SU-DHL-6 (cell line): ENCODE measurements around the gene ZFYVE27.

ENCODE experiments used
- H2AFZ ChIP-seq: fragments of 200-600 bp; sonication (generic); 2 replicates; pipeline ENCODE4 v1.6.1; 2014; ENCODE audit warnings: low read depth, mild to moderate bottlenecking, moderate library complexity, mixed read lengths, antibody characterized with exemption, low read length; ENCODE audit not compliant: severe bottlenecking
- H3F3A ChIP-seq: fragments of 200-600 bp; shearing (Covaris generic); 2 replicates; pipeline ENCODE4 v1.6.0; 2016; ENCODE audit warnings: antibody characterized with exemption, mild to moderate bottlenecking; ENCODE audit not compliant: insufficient read depth
- H3K27ac ChIP-seq: fragments of 200-600 bp; sonication (generic); 2 replicates; pipeline ENCODE4 v1.5.1; 2016; ENCODE audit warnings: low read depth, mild to moderate bottlenecking, low read length, moderate library complexity, mixed read lengths
- H3K27me3 ChIP-seq: fragments of 200-600 bp; sonication (generic), shearing (Covaris generic); 2 replicates; pipeline ENCODE4 v1.6.0; 2014; ENCODE audit warnings: mild to moderate bottlenecking, low read length
- H3K36me3 ChIP-seq: fragments of 200-600 bp; sonication (generic); 2 replicates; pipeline ENCODE4 v1.6.1; 2014; ENCODE audit warnings: mild to moderate bottlenecking, low read length, mixed read lengths
- H3K4me2 ChIP-seq: fragments of 300-600, 200-600 bp; shearing (Covaris generic), sonication (generic); 2 replicates; pipeline ENCODE4 v1.6.0; 2014; ENCODE audit warnings: low read length, low read depth, mild to moderate bottlenecking; ENCODE audit not compliant: poor library complexity, severe bottlenecking
- H3K4me3 ChIP-seq: fragments of 200-600 bp; sonication (generic); 2 replicates; pipeline ENCODE4 v1.5.1; 2014; ENCODE audit warnings: antibody characterized with exemption, low read length, mild to moderate bottlenecking, mixed read lengths; ENCODE audit not compliant: insufficient read depth, poor library complexity, severe bottlenecking
- H3K79me2 ChIP-seq: fragments of 200-600 bp; sonication (generic); 2 replicates; pipeline ENCODE4 v1.6.1; 2014; ENCODE audit warnings: mild to moderate bottlenecking, low read length, moderate library complexity; ENCODE audit not compliant: insufficient read depth
- H3K9ac ChIP-seq: fragments of 200-600 bp; sonication (generic); 2 replicates; pipeline ENCODE4 v1.7.0; 2014; ENCODE audit warnings: mild to moderate bottlenecking, low read length
- H3K9me2 ChIP-seq: fragments of 200-600 bp; sonication (generic); replicated peaks from 2 replicates; pipeline ENCODE4 v1.6.1; 2014; ENCODE audit warnings: low read length; ENCODE audit not compliant: insufficient read depth
- H3K9me3 ChIP-seq: fragments of 200-600 bp; sonication (generic); 2 replicates; pipeline ENCODE4 v1.6.1; 2014; ENCODE audit warnings: low read length, mixed read lengths; ENCODE audit not compliant: insufficient read depth
- H4K20me1 ChIP-seq: fragments of 200-600 bp; sonication (generic); 2 replicates; pipeline ENCODE4 v1.6.1; 2014; ENCODE audit warnings: low read depth, mild to moderate bottlenecking, antibody characterized with exemption, low read length, moderate library complexity, mixed read lengths
- EZH2phosphoT487 ChIP-seq: fragments of 200-600 bp; sonication (generic), shearing (Covaris generic); conservative IDR thresholded peaks from 2 replicates; pipeline ENCODE4 v1.6.1; 2018; ENCODE audit warnings: mild to moderate bottlenecking, antibody characterized with exemption, low read length, moderate library complexity, mixed read lengths
- TF ChIP-seq, protein P1 (sequence below): fragments of 200-600 bp; sonication (generic); IDR thresholded peaks from one replicate; pipeline ENCODE4 v1.5.1; 2017; ENCODE audit warnings: antibody characterized with exemption, mild to moderate bottlenecking, low read length, moderate library complexity; ENCODE audit not compliant: insufficient read depth, poor library complexity, severe bottlenecking

The ZFYVE27 gene

DNA sequence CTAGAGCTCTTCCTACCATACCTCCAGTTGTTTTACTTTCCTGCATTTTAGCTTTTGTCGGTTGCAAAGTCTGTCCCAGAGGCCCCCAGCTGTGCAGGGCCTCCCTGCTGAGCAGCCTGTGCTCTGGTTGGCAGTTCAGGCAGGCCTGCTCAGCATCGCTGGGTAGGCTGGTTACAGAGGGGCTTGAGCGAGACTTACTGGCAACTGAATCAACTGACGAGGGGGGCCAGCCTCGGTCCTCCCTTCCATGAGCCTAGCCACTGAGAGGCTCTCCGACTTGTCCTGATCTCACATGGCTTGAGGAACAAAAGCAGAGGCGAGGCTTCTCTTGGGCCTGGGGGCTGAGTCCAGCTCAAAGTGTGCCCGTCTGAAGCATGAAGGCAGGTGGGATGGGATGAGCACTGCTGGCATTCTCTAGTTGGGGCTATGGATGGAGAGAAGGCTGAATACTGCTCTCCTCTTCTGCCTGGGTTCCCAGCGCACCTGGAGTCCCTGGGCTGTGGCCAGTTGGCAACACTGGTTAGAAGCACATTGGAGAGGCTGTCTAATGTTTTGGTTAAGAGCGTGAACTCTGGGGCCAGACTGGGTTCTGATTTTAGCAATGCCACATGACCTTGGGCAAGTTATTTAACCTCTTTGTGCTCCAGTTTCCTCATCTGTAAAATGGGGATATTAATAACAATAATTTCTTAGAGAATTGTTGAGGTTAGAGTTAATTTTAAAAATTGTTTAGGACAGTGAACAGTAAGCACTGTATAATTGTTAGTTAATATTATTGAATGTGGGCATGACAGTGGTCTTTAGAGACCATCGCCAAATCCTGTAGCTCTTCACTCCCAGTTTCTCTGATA lies 41.7 kb downstream of the ZFYVE27 start:
- no peak overlapping the region for H3K9ac ChIP-seq
- no peak overlapping the region for H3K27ac ChIP-seq
- TF ChIP-seq, protein P1, sequence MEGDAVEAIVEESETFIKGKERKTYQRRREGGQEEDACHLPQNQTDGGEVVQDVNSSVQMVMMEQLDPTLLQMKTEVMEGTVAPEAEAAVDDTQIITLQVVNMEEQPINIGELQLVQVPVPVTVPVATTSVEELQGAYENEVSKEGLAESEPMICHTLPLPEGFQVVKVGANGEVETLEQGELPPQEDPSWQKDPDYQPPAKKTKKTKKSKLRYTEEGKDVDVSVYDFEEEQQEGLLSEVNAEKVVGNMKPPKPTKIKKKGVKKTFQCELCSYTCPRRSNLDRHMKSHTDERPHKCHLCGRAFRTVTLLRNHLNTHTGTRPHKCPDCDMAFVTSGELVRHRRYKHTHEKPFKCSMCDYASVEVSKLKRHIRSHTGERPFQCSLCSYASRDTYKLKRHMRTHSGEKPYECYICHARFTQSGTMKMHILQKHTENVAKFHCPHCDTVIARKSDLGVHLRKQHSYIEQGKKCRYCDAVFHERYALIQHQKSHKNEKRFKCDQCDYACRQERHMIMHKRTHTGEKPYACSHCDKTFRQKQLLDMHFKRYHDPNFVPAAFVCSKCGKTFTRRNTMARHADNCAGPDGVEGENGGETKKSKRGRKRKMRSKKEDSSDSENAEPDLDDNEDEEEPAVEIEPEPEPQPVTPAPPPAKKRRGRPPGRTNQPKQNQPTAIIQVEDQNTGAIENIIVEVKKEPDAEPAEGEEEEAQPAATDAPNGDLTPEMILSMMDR = no peak
- TF ChIP-seq EZH2phosphoT487 = no peak
- no peaks in the 10 kb centered on the region for H3K9me3 ChIP-seq
- H2AFZ ChIP-seq = no peak overlapping the region
- no peaks in the 10 kb centered on the region for H3K27me3 ChIP-seq
- no peaks in the 10 kb centered on the region for H3K79me2 ChIP-seq
- H4K20me1 ChIP-seq = no peaks in the 10 kb centered on the region
- H3K9me2 ChIP-seq = no peaks in the 10 kb centered on the region
- no peak overlapping the region for H3K4me2 ChIP-seq
- H3K4me3 ChIP-seq = no peak overlapping the region
- H3F3A ChIP-seq = no peaks in the 10 kb centered on the region
- H3K36me3 ChIP-seq = no peaks in the 10 kb centered on the region

DNA sequence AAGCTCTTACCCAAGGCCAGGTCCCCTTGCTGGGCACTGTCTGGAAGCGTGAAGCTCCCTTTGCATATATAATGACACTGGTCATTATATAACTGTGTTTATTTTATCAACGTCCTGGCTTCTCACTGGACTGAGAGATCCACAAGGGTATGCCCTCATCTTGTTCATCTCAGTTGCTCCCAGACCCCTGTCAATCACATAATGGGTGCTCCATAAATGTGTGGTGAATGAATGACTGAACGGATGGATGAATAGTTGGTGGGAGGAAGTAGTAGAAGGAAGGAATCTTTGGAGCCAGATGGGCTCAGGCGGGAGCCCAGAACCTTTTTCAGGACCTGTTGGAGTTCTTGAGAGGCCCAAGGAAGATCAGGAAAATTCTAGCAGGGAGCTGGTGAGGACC lies 42.6 kb downstream of the ZFYVE27 start:
- Histone ChIP-seq H3K36me3 (no peaks in the 10 kb centered on the region), H3F3A (no peaks in the 10 kb centered on the region), H3K79me2 (no peaks in the 10 kb centered on the region), H3K27ac (no peak overlapping the region), H3K9me2 (no peaks in the 10 kb centered on the region), H3K9me3 (no peaks in the 10 kb centered on the region), H3K27me3 (no peaks in the 10 kb centered on the region), H4K20me1 (no peaks in the 10 kb centered on the region), H3K9ac (no peak overlapping the region), H3K4me2 (no peak overlapping the region), H3K4me3 (no peak overlapping the region), H2AFZ (no peak overlapping the region)
- TF ChIP-seq EZH2phosphoT487 = no peak
- TF ChIP-seq, protein P1 = no peak

DNA sequence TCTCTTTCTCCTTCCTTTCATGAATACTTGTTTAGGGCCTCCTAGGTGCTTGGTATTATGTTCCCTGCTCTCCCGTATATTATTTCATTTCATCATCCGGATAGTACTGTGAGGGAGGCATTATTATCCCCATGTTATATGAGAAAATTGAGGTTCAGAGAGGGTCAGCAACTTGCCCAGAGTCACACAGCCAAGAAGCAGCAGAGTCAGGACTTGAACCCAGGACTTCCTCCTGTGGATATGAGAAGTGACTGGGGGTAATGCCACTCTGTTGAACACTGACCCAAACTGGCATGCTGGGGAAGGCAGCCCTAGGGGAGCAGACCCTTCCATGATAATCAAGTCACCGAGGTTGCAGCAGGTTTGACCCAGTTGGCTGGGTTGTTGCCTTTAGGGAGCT lies 43.0 kb downstream of the ZFYVE27 start:
- Histone ChIP-seq H3F3A (no peaks in the 10 kb centered on the region), H3K27me3 (no peaks in the 10 kb centered on the region), H3K36me3 (no peaks in the 10 kb centered on the region), H3K4me2 (no peak overlapping the region), H3K27ac (no peak overlapping the region), H3K9ac (no peak overlapping the region), H3K9me2 (no peaks in the 10 kb centered on the region), H3K9me3 (no peaks in the 10 kb centered on the region), H2AFZ (no peak overlapping the region), H4K20me1 (no peaks in the 10 kb centered on the region), H3K79me2 (no peaks in the 10 kb centered on the region), H3K4me3 (no peak overlapping the region)
- no peak for TF ChIP-seq EZH2phosphoT487
- TF ChIP-seq, protein P1 = no peak
